Stimulated activated CD4-positive, alpha-beta T cell treated with anti-CD3 and anti-CD28 coated beads, Interleukin-12 subunit alpha, Interleukin-12 subunit beta, amount 100 ng/mL, for 4 hours (primary cell): ENCODE measurements around the gene RRP1B.
A peak's percentile ranks its signal among the peaks of the same experiment; 100 is the strongest.

ENCODE experiments used
- DNase-seq: peaks from one replicate; pipeline ENCODE4 v3.0.0-alpha.2; 2020

The RRP1B gene

GRCh38 chr21:43728467-43729390 lies 69.4 kb downstream of the RRP1B start:
- peak; percentile 73 for DNase-seq

GRCh38 chr21:43731476-43731875 lies 72.1 kb downstream of the RRP1B start:
- no peak for DNase-seq

GRCh38 chr21:43731891-43732711 lies 72.7 kb downstream of the RRP1B start:
- no peak for DNase-seq

- no peak for DNase-seq
Observed at GRCh38 chr21:43733060-43733459, 73.7 kb downstream of the RRP1B start.

GRCh38 chr21:43733529-43734071 lies 74.2 kb downstream of the RRP1B start:
- DNase-seq, result no peak

- no peak for DNase-seq
Observed at GRCh38 chr21:43734131-43734927, 75.0 kb downstream of the RRP1B start.

GRCh38 chr21:43734928-43735229 lies 75.5 kb downstream of the RRP1B start:
- DNase-seq, result no peak

- no peak for DNase-seq
Observed at GRCh38 chr21:43735236-43736091, 76.1 kb downstream of the RRP1B start.

GRCh38 chr21:43736224-43736883 lies 77.0 kb downstream of the RRP1B start:
- no peak for DNase-seq

- DNase-seq, result no peak
Observed at GRCh38 chr21:43737158-43737950, 78.0 kb downstream of the RRP1B start.

GRCh38 chr21:43739621-43740435 lies 80.5 kb downstream of the RRP1B start:
- DNase-seq, result no peak

- no peak for DNase-seq
Observed at GRCh38 chr21:43740497-43741156, 81.3 kb downstream of the RRP1B start.

GRCh38 chr21:43741423-43742096 lies 82.2 kb downstream of the RRP1B start:
- DNase-seq, result no peak

GRCh38 chr21:43743947-43744346 lies 84.6 kb downstream of the RRP1B start:
- no peak for DNase-seq

- DNase-seq, result no peak
Observed at GRCh38 chr21:43744725-43745124, 85.4 kb downstream of the RRP1B start.
